Cardiac muscle cell (in vitro differentiated cells and primary cell): Measurements from ENCODE around the gene ZNF835. TPM values are rescaled to one million over a fixed set of nuclear protein-coding genes. Genes with fewer than 3 reads are reported as not detected.

Source experiments
- DNase-seq, 2 donors: peaks; one replicate each; pipeline versions ENCODE4 v3.0.0 to v3.0.0-alpha.2; 2010 to 2017; ENCODE audit warnings: low read depth in 1 of 2, low spot score in 1 of 2
- H3K27ac ChIP-seq: fragments of 200-600 bp; sonication (generic); 2 replicates; pipeline ENCODE4 v1.5.1; 2016
- H3K27me3 ChIP-seq: fragments of 200-600 bp; sonication (generic); 2 replicates; pipeline ENCODE4 v1.6.0; 2016; ENCODE audit warnings: control low read depth
- H3K36me3 ChIP-seq: fragments of 200-600 bp; sonication (generic); 2 replicates; pipeline ENCODE4 v1.5.1; 2016; ENCODE audit warnings: control low read depth
- H3K4me1 ChIP-seq: fragments of 200-600 bp; sonication (generic); 2 replicates; pipeline ENCODE4 v1.8.1; 2017; ENCODE audit warnings: low read depth, mild to moderate bottlenecking, mixed run types
- H3K4me3 ChIP-seq: fragments of 200-600 bp; sonication (generic); 2 replicates; pipeline ENCODE4 v1.5.1; 2016; ENCODE audit warnings: mild to moderate bottlenecking
- H3K9me3 ChIP-seq: fragments of 200-600 bp; sonication (generic); 2 replicates; pipeline ENCODE4 v1.5.1; 2017; ENCODE audit warnings: low read depth, mild to moderate bottlenecking, control low read depth
- CTCF ChIP-seq: IDR thresholded peaks from 2 replicates; pipeline ENCODE4 v1.5.1; 2012; ENCODE audit warnings: low read depth, mild to moderate bottlenecking, low read length
- polyA plus RNA-seq: library from polyadenylated mRNA; unstranded; fragments of >200 nt; fragmentation: Nextera tagmentation; extraction: Ambion mirVana; gene quantifications from 2 replicates; pipeline ENCODE4 v1.2.1, GENCODE V29; 2016
- total RNA-seq: library from RNA; depleted of rRNA; stranded (reverse); fragments of >200 nt; gene quantifications from 2 replicates; pipeline ENCODE4 v1.2.3, GENCODE V29; 2016

The ZNF835 gene
- total and polyA plus RNA-seq, 2 experiments from 2014 or later, result 0.98 TPM; not detected in 1

- no peak for TF ChIP-seq CTCF
- no peak for DNase-seq
- Histone ChIP-seq H3K27me3 (no peaks in the 10 kb centered on the region), H3K36me3 (no peaks in the 10 kb centered on the region), H3K4me3 (no peak overlapping the region), H3K4me1 (no peaks in the 10 kb centered on the region), H3K27ac (no peak overlapping the region), H3K9me3 (no peaks in the 10 kb centered on the region)
Measured at GRCh38 chr19:56663931-56664500, 7.5 kb downstream of the ZNF835 start.

- Histone ChIP-seq H3K36me3 (no peaks in the 10 kb centered on the region), H3K27me3 (no peaks in the 10 kb centered on the region), H3K9me3 (peaks cover 5% of the 10 kb centered on the region), H3K4me1 (no peaks in the 10 kb centered on the region), H3K4me3 (no peak overlapping the region), H3K27ac (no peak overlapping the region)
- no peak for DNase-seq
- no peak for TF ChIP-seq CTCF
Measured at GRCh38 chr19:56661248-56661647, 10.3 kb downstream of the ZNF835 start.

GRCh38 chr19:56660381-56661107 is 11.0 kb downstream of the ZNF835 start:
- H3K27me3 ChIP-seq, result no peaks in the 10 kb centered on the region
- no peak overlapping the region for H3K27ac ChIP-seq
- DNase-seq, result no peak
- no peaks in the 10 kb centered on the region for H3K4me1 ChIP-seq
- no peaks in the 10 kb centered on the region for H3K36me3 ChIP-seq
- TF ChIP-seq CTCF, result no peak
- peaks cover 5% of the 10 kb centered on the region for H3K9me3 ChIP-seq
- no peak overlapping the region for H3K4me3 ChIP-seq

GRCh38 chr19:56654151-56654550 is 17.4 kb downstream of the ZNF835 start:
- no peak overlapping the region for H3K27ac ChIP-seq
- no peak overlapping the region for H3K4me3 ChIP-seq
- H3K9me3 ChIP-seq, result peaks cover 5% of the 10 kb centered on the region
- DNase-seq, result no peak
- H3K4me1 ChIP-seq, result no peaks in the 10 kb centered on the region
- no peaks in the 10 kb centered on the region for H3K36me3 ChIP-seq
- no peaks in the 10 kb centered on the region for H3K27me3 ChIP-seq
- no peak for TF ChIP-seq CTCF

GRCh38 chr19:56643460-56643955 is 28.0 kb downstream of the ZNF835 start:
- no peaks in the 10 kb centered on the region for H3K4me1 ChIP-seq
- no peaks in the 10 kb centered on the region for H3K36me3 ChIP-seq
- DNase-seq, result no peak
- no peak overlapping the region for H3K4me3 ChIP-seq
- no peak for TF ChIP-seq CTCF
- no peaks in the 10 kb centered on the region for H3K9me3 ChIP-seq
- no peak overlapping the region for H3K27ac ChIP-seq
- H3K27me3 ChIP-seq, result no peaks in the 10 kb centered on the region
